Hematopoietic multipotent progenitor cell treated with erythropoietin and hydrocortisone succinate and interleukin-3 and kit ligand, for 6 days (in vitro differentiated cells): ENCODE measurements around the gene DNAJC4.
A peak's percentile ranks its signal among the peaks of the same experiment; 100 is the strongest.

ENCODE experiments used
- DNase-seq: peaks from one replicate; pipeline ENCODE4 v3.0.0-alpha.2; 2015

The DNAJC4 gene

DNA sequence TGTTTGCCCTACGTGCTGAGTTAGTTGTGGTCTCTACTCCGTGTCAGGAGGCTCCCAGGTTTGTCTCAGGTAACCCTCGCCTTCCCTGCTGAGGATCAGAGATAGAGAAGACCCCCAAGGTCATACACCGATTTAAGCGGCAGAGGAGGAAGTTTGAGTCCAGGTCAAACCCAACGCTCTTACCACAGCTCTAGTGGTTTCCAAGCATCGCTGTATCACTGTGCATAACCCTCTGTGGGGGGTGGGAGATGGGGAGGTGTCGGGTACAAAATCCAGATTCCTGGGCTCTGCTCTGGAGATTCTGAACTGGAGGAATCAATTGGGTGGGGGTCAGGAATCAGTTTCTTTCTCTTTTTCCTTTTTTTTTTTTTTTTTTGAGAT is 627 bp downstream of the DNAJC4 start:
- DNase-seq: peak; percentile 58

DNA sequence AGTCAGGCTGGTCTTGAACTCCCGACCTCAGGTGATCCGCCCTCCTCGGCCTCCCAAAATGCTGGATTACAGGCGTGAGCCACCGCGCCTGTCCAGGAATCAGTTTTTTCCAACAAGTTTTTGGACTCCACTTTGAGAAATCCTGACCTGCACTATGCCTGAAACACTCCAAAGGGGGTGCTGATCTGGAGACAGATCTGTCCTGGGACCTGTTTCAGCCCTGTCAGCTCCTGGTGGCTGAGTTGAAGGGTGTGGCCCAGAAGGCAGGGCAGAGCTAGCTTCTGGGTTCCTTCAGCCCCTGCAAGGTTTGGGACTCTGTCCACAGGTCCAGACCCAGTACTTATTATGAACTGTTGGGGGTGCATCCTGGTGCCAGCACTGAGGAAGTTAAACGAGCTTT is 1.2 kb downstream of the DNAJC4 start:
- DNase-seq: peak; percentile 62

GRCh38 chr11:64232182-64232966 is 2.0 kb downstream of the DNAJC4 start:
- no peak for DNase-seq

DNA sequence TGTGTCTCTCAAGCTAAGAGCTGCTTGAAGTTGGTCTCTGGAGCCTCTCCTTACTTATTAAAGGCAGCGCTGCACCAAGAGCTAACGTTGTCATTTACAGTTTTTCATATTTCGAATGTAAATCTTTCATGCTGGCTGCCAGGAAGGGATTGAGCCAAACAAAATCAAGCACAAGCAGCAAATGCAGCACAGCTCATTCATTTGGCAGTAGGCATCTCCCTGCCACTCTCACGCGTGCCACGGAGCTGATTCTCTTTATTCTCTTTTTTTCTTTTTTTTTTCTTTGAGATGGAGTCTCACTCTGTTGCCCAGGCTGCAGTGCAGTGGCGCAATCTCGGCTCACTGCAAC is 2.6 kb downstream of the DNAJC4 start:
- no peak for DNase-seq

DNA sequence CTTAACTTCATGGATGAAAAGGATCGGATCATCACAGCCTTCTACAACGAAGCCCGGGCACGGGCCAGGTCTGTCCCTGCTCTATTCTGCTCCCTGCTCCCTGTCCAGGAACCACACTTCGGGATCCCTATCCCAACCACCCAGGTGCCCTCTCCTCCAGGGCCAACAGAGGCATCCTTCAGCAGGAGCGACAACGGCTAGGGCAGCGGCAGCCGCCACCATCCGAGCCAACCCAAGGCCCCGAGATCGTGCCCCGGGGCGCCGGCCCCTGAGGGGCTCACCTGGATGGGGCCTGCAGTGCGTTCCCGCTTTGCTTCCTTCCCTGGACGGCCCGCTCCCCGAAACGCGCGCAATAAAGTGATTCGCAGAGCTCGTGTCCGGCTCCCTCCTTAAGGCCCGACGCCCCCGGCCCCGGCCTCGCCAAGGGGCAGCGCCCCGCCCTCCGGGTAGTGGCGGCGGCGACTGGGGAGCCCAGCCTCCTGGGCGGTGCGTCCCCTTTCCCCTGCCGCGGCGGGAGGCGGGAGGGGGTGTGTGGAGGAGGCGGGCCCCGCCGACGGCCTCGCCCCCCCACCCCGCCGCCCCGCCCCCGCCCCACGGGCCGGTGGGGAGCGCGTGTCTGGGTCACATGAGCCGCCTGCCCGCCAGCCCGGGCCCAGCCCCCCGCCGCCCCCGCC is 3.7 kb downstream of the DNAJC4 start, which contains the start of gene VEGFB:
Gene VEGFB (plus strand): TSS at position 672 of the 674 bp plus-strand sequence. CDS start 250 bp downstream, outside the sequence.
- DNase-seq: peak; percentile 72

DNA sequence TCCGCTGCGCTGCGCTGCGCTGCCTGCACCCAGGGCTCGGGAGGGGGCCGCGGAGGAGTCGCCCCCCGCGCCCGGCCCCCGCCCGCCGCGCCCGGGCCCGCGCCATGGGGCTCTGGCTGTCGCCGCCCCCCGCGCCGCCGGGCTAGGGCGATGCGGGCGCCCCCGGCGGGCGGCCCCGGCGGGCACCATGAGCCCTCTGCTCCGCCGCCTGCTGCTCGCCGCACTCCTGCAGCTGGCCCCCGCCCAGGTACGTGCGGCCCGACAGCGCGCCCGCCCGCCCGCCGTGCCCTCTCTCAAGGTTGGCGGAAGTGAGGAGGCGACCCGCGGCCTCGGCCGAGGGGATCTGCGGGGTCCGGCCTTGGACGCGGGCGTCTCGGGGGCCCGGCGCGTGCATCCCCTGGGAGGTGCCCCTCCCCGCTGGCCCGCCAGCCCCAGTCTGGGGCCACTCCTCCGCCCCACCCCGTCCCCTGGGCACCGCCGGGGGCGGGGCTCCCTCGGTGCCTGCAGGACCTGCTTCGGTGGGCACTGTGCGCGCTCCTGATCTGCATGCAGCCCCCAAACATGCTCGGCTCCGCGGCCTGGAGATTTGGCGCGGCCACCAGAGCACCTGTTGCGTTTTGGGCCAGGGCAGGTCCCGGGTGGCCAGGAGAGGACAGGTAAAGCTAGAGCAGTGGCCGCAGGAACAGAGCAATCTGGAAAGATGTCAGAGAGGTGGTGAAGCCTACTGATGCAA is 4.5 kb downstream of the DNAJC4 start:
- peak; percentile 79 for DNase-seq

GRCh38 chr11:64235437-64236161 is 5.3 kb downstream of the DNAJC4 start:
- DNase-seq: no peak

DNA sequence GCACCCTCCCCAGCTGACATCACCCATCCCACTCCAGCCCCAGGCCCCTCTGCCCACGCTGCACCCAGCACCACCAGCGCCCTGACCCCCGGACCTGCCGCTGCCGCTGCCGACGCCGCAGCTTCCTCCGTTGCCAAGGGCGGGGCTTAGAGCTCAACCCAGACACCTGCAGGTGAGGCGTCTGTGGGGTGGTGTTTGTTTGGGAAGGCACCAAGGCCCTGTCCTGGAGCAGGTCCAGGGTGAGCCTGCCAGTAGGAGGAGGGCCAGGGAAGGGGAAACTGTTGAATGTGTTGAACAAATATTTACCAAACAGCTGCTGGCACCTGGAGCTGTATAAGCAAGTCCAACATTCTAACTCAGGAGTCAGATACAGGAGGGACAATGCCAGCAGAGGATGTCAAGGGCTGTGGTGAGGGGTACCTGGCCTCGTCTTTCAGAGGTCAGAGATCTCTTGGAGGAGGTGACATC is 7.2 kb downstream of the DNAJC4 start:
- no peak for DNase-seq

GRCh38 chr11:64238076-64238475 is 7.7 kb downstream of the DNAJC4 start:
- no peak for DNase-seq

DNA sequence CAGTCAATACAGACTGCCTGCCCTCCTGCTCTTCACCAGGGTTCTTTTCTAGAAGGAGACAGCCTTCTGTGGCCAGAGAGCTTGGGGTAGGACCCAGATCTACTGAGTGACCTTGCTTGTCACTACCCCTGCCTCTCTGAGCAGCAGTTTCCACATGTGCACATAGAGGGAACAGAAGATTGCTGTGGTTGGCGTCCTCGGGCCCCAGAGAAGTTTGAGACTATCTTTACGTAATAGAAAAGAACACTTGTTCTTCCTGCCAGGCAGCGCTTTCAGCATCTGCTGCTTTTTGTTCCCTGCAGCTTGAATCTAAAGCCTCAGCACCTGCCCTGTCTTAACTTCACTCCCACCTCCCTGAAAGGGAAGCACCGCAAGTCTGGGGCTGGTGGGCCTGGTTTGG is 8.7 kb downstream of the DNAJC4 start:
- no peak for DNase-seq

DNA sequence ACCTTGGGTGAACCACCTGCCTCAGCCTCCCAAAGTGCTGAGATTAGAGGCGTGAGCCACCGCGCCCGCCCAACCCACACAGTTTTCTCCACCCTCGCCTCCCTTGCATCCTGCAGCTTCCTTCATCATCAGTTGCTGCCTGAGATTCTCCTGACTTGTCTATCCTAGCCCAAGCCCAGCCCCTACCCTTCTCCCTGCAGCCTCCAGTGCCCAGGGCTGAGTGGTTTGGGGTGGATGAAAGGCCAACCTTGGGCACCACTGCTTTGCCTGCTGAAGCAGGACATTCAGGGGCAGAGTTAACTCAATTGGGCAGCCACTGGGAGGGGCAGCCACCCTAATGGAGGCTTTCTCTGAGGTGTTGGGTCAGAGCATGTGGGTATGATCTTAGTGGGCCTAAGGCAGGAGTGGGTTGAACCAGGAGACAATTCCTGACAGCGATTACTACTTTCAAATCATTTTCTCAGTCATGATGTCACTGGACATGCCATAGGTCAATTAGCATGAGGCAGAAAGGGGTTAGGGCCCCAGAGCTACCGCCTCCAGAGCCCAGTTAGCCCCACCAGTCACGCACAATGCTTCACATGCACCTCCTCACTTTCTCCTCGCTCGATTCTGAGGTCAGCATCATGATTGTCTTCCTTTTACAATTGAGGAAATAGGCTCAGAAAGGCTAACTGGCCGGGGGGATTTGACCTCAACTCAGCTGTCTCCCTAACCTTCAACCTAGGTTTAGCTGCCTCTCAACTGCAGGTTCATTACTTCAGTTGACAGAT is 9.5 kb downstream of the DNAJC4 start:
- no peak for DNase-seq

- DNase-seq: peak; percentile 98
Measured at GRCh38 chr11:64240435-64241240, 10.3 kb downstream of the DNAJC4 start, which contains the start of gene FKBP2. TSS of gene FKBP2 (plus strand) at chr11:64241095. CDS start at chr11:64242388, 1,293 bp downstream.

- no peak for DNase-seq
Measured at GRCh38 chr11:64241241-64241490, 10.8 kb downstream of the DNAJC4 start.

DNA sequence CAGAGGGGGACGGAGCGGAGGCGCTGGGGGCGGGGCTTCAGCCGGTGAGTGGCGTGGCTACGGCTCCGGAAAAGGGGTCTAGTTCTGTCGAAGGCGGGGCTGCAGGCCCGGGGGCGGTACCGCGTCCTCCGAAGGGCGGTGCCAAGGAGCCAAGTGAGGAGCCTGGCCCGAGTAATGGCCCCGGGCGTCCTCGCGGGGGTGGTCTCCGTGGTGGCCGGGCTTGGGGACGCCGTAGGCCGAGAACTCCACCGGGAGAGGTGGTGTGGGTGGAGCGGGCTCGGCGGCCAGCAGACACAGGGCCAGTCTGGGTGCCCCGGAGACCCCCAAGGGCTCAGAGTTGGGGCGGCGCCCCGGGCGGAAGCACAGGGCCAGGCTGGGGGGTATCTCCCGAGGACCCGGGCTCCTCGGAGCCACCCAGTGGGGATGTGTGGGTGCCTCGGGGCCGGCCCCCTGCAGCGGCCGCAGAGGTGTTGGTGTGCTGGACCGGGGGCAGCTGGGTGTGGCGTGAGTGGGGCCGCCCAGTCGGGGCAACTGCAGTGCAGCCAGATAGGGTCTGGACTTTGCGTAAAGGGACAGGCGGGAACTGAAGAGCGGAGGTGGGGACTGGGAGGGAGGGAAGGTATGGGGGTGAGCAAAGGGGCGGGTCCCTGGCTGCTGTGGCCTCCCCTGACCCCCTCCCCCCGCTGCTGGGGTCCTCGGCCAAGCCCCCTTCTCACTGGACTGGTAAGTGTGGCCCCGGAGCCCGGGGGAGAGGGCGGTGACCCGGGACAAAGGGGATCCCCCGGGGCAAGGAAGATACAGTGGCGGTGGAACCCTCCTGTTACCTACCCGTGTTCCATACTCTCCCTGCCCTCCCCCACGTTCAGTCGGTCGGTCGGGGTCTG is 11.4 kb downstream of the DNAJC4 start:
- DNase-seq: peak; percentile 99

GRCh38 chr11:64243236-64243854 is 13.0 kb downstream of the DNAJC4 start:
- no peak for DNase-seq

DNA sequence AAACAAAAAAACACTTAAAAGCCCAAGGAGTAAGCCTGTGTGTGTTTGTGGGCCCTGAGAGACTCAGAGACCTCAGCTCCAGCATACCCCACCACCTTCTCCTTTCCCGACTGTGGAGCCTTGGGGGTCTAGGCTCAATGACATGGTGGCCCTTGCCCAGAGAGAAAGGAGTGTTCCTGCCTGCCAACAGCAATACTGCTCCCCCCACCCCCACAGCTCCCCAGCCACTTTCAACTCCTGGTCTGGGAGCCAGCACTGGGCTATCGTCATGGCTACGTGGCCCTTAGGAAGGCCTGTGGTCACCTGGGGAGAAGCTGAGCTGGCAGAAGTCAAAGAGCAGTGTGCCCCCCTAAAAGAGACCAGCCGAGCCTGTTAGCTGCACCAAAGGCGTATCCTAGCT is 13.8 kb downstream of the DNAJC4 start:
- no peak for DNase-seq

- peak; percentile 38 for DNase-seq
Measured at GRCh38 chr11:64244966-64245365, 14.6 kb downstream of the DNAJC4 start.

DNA sequence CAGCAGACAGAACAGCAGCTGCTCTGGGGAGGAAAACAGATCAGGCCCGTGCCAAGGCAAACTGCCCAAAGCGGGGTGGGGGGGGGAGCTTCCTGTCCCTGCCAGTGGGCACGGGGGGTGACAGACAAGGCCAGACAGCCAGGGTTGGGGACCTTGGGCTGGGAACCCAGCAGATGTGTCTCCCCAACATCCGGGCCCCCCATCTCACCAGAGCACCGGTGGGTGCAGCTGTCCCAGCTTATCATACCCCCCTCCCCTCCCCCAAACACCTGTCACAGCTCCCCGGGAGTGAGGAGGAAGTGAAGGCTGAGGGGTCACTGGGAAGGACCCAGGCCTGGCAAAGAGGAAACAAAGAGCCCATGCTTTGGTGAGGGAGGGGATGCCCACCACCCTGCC is 15.1 kb downstream of the DNAJC4 start:
- peak; percentile 57 for DNase-seq

DNA sequence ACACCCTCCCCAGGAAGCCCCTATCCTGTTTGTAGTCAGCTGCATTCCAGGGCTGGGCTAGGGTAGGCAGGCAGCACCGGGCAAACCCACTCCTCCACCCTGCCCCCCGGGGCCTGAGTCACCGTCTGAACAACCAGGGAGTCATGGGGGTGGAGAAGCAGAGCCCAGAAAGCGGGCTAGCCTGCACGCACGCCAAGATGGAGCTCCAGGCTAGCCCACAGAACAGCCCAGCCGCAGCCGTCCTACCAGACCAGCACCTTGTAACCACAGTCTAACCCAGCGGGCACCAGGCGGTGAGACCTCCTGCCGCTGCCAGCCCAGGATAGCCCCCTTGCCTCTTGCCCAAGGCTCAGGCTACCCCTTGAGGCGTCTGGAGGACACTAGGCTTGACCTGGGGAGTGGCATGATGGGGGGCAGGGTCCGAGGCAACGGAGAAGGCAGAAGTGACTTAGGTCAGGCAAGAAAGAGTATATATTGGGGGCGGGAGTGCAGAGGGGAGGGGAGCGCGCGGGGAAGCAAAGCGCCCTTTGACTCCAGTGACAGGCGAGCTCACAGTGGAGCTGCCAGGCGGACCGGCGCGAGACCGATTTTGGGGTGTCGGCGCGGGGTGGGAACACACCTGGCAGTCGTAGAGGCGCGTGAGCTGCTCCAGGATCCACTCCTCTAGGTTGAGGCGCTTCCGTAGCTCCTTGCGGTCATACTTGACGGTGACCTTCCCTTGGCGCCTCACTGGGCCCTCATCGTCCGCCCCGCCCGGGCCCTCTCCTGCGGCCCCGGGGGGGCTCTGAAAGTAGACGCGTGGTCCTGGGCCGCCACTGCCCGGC is 15.7 kb downstream of the DNAJC4 start:
- DNase-seq: peak; percentile 87
